HG03558 (cell line): ENCODE data around the gene IGF2BP2.
"Not testable (repeated sequence)": the region's sequence is repeated elsewhere in the genome, so short reads cannot be mapped to it uniquely, and the experiment has no call there.

Source experiments
- ATAC-seq: cut with Tn5 transposase; IDR thresholded peaks from one replicate; pipeline ENCODE4 v1.9.1; 2021; ENCODE audit warnings: moderate number of reproducible peaks; ENCODE audit not compliant: unreplicated experiment; ENCODE audit errors: extremely low read depth

Gene IGF2BP2

GRCh38 chr3:185717121-185717520 is 107.7 kb downstream of the IGF2BP2 start:
- no peak for ATAC-seq

GRCh38 chr3:185716436-185717108 is 108.3 kb downstream of the IGF2BP2 start:
- ATAC-seq: no peak

GRCh38 chr3:185715091-185715490 is 109.8 kb downstream of the IGF2BP2 start:
- no peak for ATAC-seq

- no peak for ATAC-seq
Measured at GRCh38 chr3:185714085-185714484, 110.8 kb downstream of the IGF2BP2 start.

DNA sequence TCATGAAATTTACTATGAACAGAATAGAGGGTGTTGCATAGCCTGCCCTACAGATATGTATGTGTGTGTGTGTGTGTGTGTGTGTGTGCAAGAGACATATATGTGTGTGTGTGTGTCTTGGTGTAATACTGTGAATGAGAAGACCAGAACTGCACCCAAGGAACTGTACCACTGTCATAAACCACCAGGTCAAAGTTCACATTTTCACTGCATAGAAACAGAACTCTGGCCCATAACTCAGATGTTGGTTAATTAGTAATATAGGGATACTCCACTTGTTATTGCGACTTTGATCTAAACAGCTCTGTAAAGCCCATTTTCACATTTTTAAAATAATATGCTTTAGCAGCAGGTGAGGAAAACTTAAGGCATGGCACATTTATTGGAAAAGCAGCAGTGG is 111.8 kb downstream of the IGF2BP2 start:
- no peak for ATAC-seq

GRCh38 chr3:185712337-185712736 is 112.5 kb downstream of the IGF2BP2 start:
- ATAC-seq: no peak

GRCh38 chr3:185711255-185711870 is 113.5 kb downstream of the IGF2BP2 start:
- ATAC-seq: no peak

DNA sequence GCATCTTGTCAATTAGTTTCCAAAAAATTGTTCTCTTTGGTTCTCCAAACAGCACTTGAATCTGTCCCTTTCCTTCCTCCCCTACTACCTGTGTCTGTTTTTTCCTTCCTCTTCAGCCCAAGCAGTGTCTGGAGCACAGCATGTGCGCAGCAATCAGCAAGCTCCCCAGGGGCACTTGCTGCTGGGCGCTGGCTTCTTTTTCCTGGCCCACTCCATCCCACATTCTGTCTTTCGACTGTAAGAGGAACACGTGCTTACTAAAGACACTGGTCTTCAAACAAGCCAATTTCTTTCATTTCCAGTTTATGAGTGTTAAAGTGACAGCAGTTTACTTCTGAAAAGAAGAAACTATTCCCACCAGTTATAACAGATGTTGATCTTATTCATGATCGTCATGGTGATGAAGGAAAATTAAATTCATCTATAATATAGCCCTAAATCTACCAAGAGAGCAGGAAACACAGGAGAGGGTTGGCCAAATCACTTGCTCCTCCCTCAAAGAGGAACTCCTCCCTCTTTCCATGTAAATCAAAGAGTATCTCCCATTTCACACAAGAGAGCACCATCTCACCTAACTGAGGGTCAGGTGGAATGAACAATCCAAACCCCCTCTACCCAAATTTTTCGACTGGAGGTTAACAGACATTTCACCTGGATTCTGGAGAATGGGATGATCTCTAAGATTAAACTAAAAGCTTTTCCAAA is 115.4 kb downstream of the IGF2BP2 start:
- ATAC-seq: no peak

GRCh38 chr3:185708392-185708791 is 116.5 kb downstream of the IGF2BP2 start:
- ATAC-seq: no peak

DNA sequence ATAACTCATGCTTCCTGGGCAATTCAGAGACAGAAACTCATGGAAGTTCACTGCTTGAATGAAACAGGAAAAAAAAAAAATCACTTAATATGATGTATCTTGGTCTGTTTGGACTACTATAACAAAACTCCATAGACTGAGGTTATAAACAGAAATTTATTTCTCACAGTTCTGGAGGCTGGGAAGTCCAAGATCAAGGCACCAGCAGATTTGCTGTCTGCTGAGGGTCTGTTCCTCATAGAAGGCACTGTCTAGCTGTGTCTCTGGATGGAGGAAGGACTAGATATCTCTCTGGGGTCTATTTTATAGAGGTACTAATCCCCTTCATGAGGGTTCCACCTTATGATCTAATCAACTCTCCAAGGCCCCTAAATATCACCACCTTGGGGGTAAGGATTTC is 119.3 kb downstream of the IGF2BP2 start:
- no peak for ATAC-seq

DNA sequence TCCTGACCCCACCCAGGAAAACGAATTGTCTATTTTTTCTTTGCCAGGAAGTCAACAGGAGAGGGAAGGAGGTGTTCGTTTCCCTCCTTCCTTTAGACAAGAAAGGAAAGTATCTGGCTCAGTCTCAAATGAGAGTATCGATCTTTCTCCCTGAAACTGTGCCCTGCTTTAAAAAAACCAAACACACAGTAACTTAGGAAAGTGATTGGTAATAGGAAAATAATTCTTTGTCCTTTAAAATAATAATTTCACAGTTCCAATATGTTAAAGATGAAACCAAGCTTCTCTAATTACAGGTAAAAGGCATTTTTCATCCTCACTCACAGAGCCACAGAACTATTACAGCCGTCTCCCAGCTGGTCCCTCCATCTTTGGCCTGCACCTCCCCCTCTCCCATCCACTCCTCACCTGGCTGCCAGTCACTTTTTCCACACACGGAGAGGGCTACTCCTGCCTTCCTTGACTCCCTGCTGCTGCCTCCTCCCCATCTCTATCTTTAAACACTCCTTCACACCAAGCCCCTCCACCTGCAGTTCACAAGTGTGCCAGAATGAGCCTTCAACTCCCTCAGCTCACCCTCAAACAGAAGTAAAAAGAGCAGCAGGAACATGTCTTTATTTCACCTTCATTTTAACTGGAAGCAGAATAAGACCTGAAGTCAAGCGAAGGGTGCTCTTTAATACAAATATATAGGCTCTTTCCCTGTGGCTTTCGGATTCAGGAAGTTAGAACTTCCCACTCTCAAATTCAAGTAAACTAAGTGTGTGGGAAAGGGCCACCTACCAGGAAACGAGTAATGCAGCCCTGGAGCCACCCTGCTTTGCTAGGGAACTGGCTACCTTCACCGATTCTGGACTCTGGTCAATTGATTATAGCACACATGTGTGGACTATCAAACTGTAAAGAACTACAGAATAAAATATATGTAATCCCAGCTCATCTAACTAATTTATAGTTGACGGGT is 122.3 kb downstream of the IGF2BP2 start:
- no peak for ATAC-seq

DNA sequence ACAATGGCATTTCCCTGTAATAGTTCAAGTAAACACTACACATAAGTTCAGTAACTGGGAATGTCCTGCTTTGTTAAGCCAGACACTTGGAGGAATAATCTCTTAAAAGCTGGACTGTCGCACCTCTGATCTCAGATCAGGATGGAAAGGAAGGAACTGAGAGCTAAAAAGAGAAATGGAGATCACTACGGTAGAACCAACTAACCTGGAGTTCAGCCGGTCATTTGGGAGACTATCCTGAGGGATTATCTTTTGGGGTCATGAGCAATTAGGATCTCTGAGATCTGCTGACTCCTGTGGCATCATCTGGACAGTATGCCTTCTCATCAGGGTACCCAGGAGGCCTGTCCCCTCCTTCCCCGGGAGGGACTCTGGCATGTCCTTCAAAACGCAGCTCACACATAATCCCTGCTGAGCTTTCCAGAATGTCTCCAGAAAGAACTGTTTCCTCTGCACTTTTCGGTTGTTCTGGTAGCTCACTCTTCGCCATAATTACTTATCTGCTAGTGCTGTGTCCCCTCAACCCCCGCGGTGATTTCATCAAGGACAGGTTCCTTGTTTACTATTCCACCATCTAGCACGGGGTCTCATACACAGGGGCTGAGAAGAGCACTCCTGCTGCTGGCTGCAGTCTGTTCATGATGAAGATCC is 123.1 kb downstream of the IGF2BP2 start:
- ATAC-seq: no peak

GRCh38 chr3:185699927-185700326 is 124.9 kb downstream of the IGF2BP2 start:
- no peak for ATAC-seq

- ATAC-seq: not testable (repeated sequence)
Measured at GRCh38 chr3:185697228-185697627, 127.6 kb downstream of the IGF2BP2 start.

DNA sequence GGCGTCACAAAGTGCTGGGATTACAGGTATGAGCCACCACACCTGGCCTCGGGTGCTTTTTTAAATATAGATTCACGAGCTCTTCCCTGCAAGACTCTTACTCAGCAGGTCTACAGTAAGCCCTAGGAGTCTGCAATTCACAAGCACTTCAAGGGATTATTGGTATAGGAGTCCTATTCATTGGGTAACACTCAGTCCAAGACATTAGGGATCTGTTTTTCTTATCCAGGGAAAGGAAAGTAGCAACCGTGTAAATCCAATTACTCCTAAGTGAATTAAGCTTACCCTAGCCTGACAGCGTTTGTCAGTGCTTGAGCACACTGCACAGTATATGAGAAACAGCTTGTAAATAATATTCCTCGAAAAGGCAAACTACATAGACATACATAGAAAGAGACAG is 128.8 kb downstream of the IGF2BP2 start:
- no peak for ATAC-seq

DNA sequence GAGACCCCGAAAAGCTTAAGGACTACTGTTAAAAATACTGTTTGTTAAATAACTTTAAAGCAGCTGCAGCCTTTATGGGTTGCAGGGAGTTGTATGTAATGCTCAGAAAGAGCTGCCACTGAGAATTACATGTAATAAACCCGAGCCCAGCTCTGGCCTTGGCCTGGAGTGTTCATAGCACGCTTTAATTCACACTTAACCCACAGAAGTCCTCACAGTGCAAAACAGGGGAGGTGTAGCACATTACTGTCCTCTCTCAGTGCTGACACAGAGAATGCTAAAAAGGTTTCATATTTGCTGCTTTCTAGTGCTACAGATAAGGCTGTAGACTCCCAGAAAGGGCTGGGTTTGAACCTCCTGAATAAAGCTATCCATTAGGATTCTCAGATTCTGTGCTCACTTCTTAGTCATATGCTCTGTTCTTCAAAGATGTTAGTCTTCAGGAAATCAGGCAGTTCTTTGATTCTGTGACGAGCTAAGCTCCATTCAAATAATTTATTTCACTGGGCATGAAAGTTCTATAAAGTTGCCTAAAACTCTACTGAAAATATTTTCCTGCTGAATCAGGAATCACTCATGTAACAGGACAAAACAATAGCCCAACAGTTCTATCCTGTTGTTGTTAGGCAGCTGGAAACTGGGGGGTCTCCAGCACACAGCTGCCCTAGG is 130.7 kb downstream of the IGF2BP2 start:
- ATAC-seq: no peak

GRCh38 chr3:185691622-185692021 is 133.2 kb downstream of the IGF2BP2 start:
- no peak for ATAC-seq

DNA sequence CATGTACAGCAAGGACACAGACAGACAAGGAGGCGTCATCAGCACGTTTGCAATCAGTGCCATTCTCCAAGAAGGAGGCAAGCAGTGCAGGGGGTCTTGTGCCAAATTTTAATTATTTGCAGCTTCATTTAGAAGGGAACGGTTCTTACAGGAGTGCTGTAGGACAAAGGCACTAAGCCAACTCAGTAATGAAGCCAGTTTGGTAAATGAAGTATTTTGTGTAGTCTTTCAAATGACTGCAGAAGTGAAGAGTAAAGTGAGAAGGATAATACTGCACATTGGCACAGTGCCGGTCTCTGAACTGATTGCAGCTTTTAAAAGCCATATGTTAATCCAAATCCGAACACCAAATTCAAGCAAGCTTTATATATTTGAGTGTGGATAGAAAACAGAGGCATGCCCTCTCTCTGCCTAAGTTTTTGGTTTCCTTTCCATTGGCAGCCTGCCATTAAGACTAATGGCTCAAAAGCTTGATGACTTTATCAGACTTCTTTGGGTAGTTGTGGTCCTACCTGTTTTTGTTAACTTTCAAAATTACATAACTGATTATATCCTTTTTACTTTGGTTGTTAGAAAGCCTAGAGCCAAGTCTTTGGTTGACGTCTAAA is 137.5 kb downstream of the IGF2BP2 start:
- ATAC-seq: no peak
